22Rv1 (cell line): ENCODE measurements around the gene TPBG.

ENCODE experiments used
- H3K27ac ChIP-seq: fragments of 450-650 bp; 2 replicates; pipeline ENCODE4 v1.5.1; 2017
- CTCF ChIP-seq: fragments of 450-650 bp; IDR thresholded peaks from 2 replicates; pipeline ENCODE4 v1.5.1; 2017; ENCODE audit warnings: mild to moderate bottlenecking
- ZFX ChIP-seq: fragments of 450-650 bp; IDR thresholded peaks from 2 replicates; pipeline ENCODE4 v1.6.1; 2017; ENCODE audit warnings: antibody characterized with exemption, borderline replicate concordance

The TPBG gene

GRCh38 chr6:82348130-82348529 is 15.5 kb upstream of the TPBG start:
- H3K27ac ChIP-seq: no peak overlapping the region
- TF ChIP-seq CTCF (peak; percentile 32), ZFX (no peak)

GRCh38 chr6:82353848-82354247 is 9.8 kb upstream of the TPBG start:
- H3K27ac ChIP-seq: no peak overlapping the region
- TF ChIP-seq CTCF (no peak), ZFX (no peak)

GRCh38 chr6:82360552-82360951 is 3.1 kb upstream of the TPBG start:
- TF ChIP-seq ZFX: no peak
- no peak for TF ChIP-seq CTCF
- H3K27ac ChIP-seq: no peak overlapping the region

GRCh38 chr6:82361631-82362030 is 2.0 kb upstream of the TPBG start:
- TF ChIP-seq ZFX (no peak), CTCF (no peak)
- no peak overlapping the region for H3K27ac ChIP-seq

- no peak for TF ChIP-seq ZFX
- no peak for TF ChIP-seq CTCF
- H3K27ac ChIP-seq: no peak overlapping the region
Observed at GRCh38 chr6:82362144-82362543, 1.5 kb upstream of the TPBG start.

- H3K27ac ChIP-seq: peak overlapping the region; percentile 90
- no peak for TF ChIP-seq ZFX
- no peak for TF ChIP-seq CTCF
Observed at GRCh38 chr6:82362878-82363427, 664 bp upstream of the TPBG start.

GRCh38 chr6:82364087-82365015 is 734 bp downstream of the TPBG start:
- peak overlapping the region; percentile 90 for H3K27ac ChIP-seq
- TF ChIP-seq CTCF: no peak
- no peak for TF ChIP-seq ZFX
